ENCODE data around the gene EVPLL. TPM values are rescaled to one million over a fixed set of nuclear protein-coding genes. Genes with fewer than 3 reads are reported as not detected.

Gene EVPLL
- not detected in 5 replicates for total RNA-seq (2022; extraction: Qiagen RNA extraction)

GRCh38 chr17:18377437-18378204, at the start of gene EVPLL:
Gene EVPLL (plus strand): TSS chr17:18377778. CDS start chr17:18380938, 3,160 bp downstream.

GRCh38 chr17:18363101-18364049, 14.2 kb upstream of the EVPLL start, which contains the start of gene SHMT1:
Gene SHMT1 (minus strand): TSS chr17:18363550. CDS start chr17:18355981, 7,569 bp downstream.

Other genes starting within 250 kb of the EVPLL start
- gene ALKBH5, start 193.9 kb upstream of the EVPLL start, total RNA-seq (2022; extraction: Qiagen RNA extraction): 47.5 to 59.1 TPM (median 51.3 TPM) in 5 replicates
- gene LLGL1, start 152.1 kb upstream of the EVPLL start, total RNA-seq (2022; extraction: Qiagen RNA extraction): 11.9 to 19.7 TPM (median 17.0 TPM) in 5 replicates
- gene FLII, start 119.0 kb upstream of the EVPLL start, total RNA-seq (2022; extraction: Qiagen RNA extraction): 232 to 268 TPM (median 246 TPM) in 5 replicates
- 6.4 to 12.9 TPM (median 10.7 TPM) in 5 replicates for gene MIEF2, start 117.1 kb upstream of the EVPLL start, total RNA-seq (2022; extraction: Qiagen RNA extraction)
- 33.1 to 41.3 TPM (median 36.1 TPM) in 5 replicates for gene TOP3A, start 62.8 kb upstream of the EVPLL start, total RNA-seq (2022; extraction: Qiagen RNA extraction)
- gene SMCR8, start 62.5 kb upstream of the EVPLL start, total RNA-seq (2022; extraction: Qiagen RNA extraction): 14.6 to 17.0 TPM (median 16.6 TPM) in 5 replicates
- gene SHMT1, start 14.2 kb upstream of the EVPLL start, total RNA-seq (2022; extraction: Qiagen RNA extraction): 39.0 to 48.9 TPM (median 45.2 TPM) in 5 replicates
- gene LGALS9C, start 99.0 kb downstream of the EVPLL start, total RNA-seq (2022; extraction: Qiagen RNA extraction): 0.03 TPM in 1 of 5 replicates, not detected in the others

Measured in A549 treated with CORT108297 at 1 μM for 4 hours (cell line).